ENCODE measurements around the gene GPHN.
"Not testable (repeated sequence)": the region's sequence is repeated elsewhere in the genome, so short reads cannot be mapped to it uniquely, and the experiment has no call there.

The GPHN gene

GRCh38 chr14:66696326-66696725 is 188.4 kb downstream of the GPHN start:
- no peak for DNase-seq

GRCh38 chr14:66698503-66698902 is 190.6 kb downstream of the GPHN start:
- no peak for DNase-seq

GRCh38 chr14:66701813-66702212 is 193.9 kb downstream of the GPHN start:
- no peak for DNase-seq

- no peak for DNase-seq
Measured at GRCh38 chr14:66708267-66708666, 200.3 kb downstream of the GPHN start.

GRCh38 chr14:66709291-66709690 is 201.3 kb downstream of the GPHN start:
- DNase-seq = no peak

- DNase-seq = not testable (repeated sequence)
Measured at GRCh38 chr14:66714291-66714690, 206.3 kb downstream of the GPHN start.

GRCh38 chr14:66715313-66715712 is 207.4 kb downstream of the GPHN start:
- peak; percentile 1 for DNase-seq

GRCh38 chr14:66716227-66716626 is 208.3 kb downstream of the GPHN start:
- no peak for DNase-seq

GRCh38 chr14:66717561-66718140 is 209.7 kb downstream of the GPHN start:
- no peak for DNase-seq

GRCh38 chr14:66724996-66725395 is 217.0 kb downstream of the GPHN start:
- no peak for DNase-seq

GRCh38 chr14:66731298-66731697 is 223.4 kb downstream of the GPHN start:
- not testable (repeated sequence) for DNase-seq

- DNase-seq = no peak
Measured at GRCh38 chr14:66735853-66736252, 227.9 kb downstream of the GPHN start.

GRCh38 chr14:66739826-66740225 is 231.9 kb downstream of the GPHN start:
- DNase-seq = no peak

GRCh38 chr14:66745078-66745477 is 237.1 kb downstream of the GPHN start:
- no peak for DNase-seq

- peak; percentile 7 for DNase-seq
Measured at GRCh38 chr14:66746316-66747006, 238.5 kb downstream of the GPHN start.

- DNase-seq = no peak
Measured at GRCh38 chr14:66752109-66752508, 244.2 kb downstream of the GPHN start.

- no peak for DNase-seq
Measured at GRCh38 chr14:66758031-66758613, 250.2 kb downstream of the GPHN start.

GRCh38 chr14:66772146-66772545 is 264.2 kb downstream of the GPHN start:
- no peak for DNase-seq

- DNase-seq = no peak
Measured at GRCh38 chr14:66782853-66783252, 274.9 kb downstream of the GPHN start.

- DNase-seq = no peak
Measured at GRCh38 chr14:66790101-66790500, 282.2 kb downstream of the GPHN start.

- no peak for DNase-seq
Measured at GRCh38 chr14:66802962-66803361, 295.0 kb downstream of the GPHN start.

GRCh38 chr14:66804141-66804540 is 296.2 kb downstream of the GPHN start:
- no peak for DNase-seq

GRCh38 chr14:66813636-66814035 is 305.7 kb downstream of the GPHN start:
- DNase-seq = no peak

- no peak for DNase-seq
Measured at GRCh38 chr14:66815687-66816086, 307.7 kb downstream of the GPHN start.

- DNase-seq = no peak
Measured at GRCh38 chr14:66824251-66824650, 316.3 kb downstream of the GPHN start.
